GM12864 (cell line): Measurements from ENCODE around the gene SMAD7.

Experiments used
- DNase-seq: peaks from one replicate; pipeline ENCODE4 v3.0.0-alpha.2; 2011; ENCODE audit warnings: low read depth
- H3K4me3 ChIP-seq: 2 replicates; pipeline ENCODE4 v1.5.1; 2011; ENCODE audit warnings: mild to moderate bottlenecking, low read depth, low read length, control low read depth
- TF ChIP-seq, protein P1 (sequence below): IDR thresholded peaks from 2 replicates; pipeline ENCODE4 v1.5.1; 2011; ENCODE audit warnings: low read depth, mild to moderate bottlenecking, moderate library complexity, low read length, control low read depth, inconsistent platforms; ENCODE audit errors: missing control alignments

Gene SMAD7

DNA sequence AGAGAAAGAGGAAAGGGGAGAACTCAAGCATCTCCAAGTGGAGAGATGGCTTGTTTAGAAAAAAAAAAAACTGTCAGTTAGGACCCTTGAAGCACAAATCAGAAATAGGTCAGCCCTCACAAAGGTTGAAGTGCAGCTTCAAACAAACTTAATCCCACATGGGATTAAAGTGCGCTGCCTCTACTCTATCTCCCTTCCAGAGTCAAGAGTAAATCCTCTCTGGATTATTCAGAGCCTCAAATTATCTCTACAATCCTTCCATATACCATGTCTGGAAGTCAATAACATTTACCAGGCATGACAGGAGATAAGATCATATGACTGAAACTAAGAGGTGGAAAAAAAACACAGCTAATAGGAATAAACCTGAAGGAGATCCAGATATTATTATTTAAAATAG, 69.8 kb downstream of the SMAD7 start:
- TF ChIP-seq, protein P1, sequence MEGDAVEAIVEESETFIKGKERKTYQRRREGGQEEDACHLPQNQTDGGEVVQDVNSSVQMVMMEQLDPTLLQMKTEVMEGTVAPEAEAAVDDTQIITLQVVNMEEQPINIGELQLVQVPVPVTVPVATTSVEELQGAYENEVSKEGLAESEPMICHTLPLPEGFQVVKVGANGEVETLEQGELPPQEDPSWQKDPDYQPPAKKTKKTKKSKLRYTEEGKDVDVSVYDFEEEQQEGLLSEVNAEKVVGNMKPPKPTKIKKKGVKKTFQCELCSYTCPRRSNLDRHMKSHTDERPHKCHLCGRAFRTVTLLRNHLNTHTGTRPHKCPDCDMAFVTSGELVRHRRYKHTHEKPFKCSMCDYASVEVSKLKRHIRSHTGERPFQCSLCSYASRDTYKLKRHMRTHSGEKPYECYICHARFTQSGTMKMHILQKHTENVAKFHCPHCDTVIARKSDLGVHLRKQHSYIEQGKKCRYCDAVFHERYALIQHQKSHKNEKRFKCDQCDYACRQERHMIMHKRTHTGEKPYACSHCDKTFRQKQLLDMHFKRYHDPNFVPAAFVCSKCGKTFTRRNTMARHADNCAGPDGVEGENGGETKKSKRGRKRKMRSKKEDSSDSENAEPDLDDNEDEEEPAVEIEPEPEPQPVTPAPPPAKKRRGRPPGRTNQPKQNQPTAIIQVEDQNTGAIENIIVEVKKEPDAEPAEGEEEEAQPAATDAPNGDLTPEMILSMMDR = no peak
- no peak overlapping the region for H3K4me3 ChIP-seq
- no peak for DNase-seq

DNA sequence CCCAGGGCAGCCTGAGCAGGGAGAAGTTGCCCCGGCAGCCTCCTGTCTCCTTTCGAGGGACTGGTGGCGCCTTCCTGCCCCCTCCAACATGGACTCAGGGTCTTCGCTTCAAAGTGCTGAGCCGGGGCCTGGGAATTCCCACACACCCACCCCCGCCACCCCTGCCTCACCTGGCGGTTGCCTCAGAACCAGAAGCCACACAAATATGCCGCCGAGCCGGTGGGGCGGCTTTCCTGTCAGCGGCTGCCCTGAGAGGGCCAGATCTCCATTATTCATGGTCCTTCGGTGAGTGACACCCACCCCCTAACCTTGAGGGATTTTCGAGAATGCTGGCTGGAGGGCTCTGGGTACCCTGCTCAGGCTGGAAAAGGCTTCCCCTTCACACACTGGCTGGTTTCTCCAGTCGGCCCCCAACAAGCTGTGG, 71.7 kb downstream of the SMAD7 start:
- no peak for DNase-seq
- H3K4me3 ChIP-seq = no peak overlapping the region
- TF ChIP-seq, protein P1 = no peak

DNA sequence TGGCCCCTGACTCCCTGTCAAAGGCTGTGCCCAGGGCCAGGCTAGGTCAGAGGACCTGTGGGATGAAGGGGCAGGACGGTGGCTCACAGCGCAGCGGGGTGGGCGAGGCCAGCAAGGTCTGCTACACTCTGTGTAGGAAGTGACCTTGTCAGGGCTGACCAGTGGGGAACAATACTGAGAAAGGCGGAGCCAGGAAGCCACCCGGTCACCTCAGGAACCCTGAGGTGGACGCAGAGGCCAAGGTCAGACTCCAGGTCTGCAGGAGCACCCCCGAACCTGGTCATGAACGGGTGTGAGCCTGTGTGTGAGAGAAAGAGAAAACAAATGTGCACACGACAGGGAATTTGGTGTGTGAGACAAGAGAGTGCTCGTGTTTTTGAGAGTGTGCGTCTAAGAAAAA, 72.3 kb downstream of the SMAD7 start:
- no peak overlapping the region for H3K4me3 ChIP-seq
- TF ChIP-seq, protein P1 = no peak
- DNase-seq = no peak

DNA sequence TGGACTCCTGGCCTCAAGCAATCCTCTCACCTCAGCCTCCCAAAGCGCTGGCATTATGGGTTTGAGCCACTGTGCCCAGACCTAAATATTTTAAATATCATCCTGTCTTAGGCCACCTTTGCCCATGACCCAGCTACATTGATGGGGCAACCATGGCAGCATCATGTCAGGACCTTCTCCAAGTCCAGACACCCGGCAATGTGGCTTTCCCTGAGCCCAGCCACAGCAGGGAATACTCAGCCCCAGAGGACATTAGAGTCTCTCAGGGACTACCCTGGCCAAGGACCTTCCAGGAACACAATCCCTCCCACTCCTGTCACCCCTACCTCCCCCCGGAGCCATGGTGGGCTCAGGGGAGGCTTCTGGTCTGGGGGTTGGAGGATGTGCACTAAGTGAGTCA, 72.8 kb downstream of the SMAD7 start:
- no peak overlapping the region for H3K4me3 ChIP-seq
- TF ChIP-seq, protein P1 = no peak
- DNase-seq = no peak

DNA sequence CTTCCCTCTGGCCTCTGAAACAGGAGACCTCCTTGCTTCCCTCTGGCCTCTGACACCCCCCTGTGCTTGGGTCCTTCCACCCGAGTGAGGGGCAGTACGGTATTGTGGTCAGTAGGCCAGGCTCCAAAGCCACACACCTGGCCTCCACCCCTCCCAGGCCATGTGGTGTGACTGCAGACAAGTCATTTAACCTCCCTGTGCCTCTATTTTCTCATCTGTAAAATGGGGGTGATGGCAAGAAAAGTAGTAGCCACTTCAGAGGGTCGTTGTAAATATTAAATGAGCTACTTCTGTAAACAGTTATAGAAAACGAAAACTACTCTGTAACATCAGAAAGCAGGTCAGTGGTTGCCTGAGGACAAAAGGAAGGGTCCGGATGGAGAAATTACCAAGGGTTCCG, 74.2 kb downstream of the SMAD7 start:
- no peak for DNase-seq
- TF ChIP-seq, protein P1 = no peak
- no peak overlapping the region for H3K4me3 ChIP-seq

DNA sequence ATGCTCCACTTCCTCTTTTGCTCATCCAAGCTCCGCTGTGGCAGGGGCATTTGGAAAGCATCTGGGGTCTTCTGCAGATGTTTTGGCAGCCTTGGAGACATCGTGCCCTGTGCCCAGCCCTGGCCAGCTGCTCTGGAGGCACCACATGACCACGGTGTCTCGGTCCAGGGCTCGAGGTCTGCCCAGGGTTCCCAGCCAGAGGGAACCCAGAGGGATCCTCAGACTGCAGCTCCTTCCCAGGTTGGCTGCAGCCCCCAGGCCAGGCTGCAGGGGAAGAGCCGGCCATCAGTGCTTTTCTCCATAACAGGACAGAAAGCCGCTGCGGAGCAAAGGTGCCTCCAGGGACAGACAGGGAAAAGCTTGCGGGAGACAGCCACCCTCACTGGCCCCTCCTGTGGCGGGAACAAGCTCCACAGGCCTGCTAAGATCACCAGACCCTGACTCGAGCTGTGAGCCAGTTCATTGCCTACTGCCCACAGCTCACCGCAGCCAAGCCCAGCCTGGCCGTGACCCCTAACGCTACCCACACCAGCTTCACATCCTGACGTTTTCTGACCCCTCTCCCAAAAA, 74.7 kb downstream of the SMAD7 start:
- no peak overlapping the region for H3K4me3 ChIP-seq
- no peak for DNase-seq
- TF ChIP-seq, protein P1 = no peak

DNA sequence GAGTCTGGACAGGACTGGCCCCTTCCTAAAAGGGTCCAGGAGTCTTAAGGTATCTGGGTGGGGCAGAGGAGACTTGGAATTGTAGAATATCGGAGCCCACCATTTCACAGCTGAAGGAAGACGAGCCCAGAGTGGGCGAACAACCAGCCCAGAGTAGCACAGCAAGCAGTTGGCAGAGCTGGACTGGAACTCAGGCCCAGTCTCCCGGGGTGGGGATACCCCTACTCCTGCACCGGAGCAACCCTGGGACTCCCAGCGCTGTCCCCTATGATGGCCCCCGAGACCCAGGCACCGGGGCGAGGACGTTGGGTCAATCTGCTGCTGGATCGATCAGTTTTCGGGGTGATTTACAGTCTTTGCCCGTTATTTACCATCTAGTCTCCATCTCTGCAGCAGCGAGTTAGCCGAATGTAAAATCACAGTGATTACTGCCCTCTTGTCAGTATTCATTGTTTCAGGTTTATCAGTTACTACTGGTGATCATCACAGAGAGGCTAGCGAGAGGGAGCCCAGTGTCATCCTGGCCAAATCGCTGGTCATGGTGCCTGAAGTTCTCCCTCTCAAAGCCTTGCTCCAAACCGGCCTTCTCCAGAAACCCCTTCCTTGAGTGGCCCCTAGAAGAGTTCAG, 75.3 kb downstream of the SMAD7 start:
- no peak overlapping the region for H3K4me3 ChIP-seq
- TF ChIP-seq, protein P1 = no peak
- no peak for DNase-seq
